ENCODE measurements around the gene ACSM2A.
"Not testable (repeated sequence)": the region's sequence is repeated elsewhere in the genome, so short reads cannot be mapped to it uniquely, and the experiment has no call there.

Gene ACSM2A

GRCh38 chr16:20460313-20460712, 9.0 kb downstream of the ACSM2A start:
- not testable (repeated sequence) for DNase-seq

- not testable (repeated sequence) for DNase-seq
Observed at GRCh38 chr16:20468954-20469353, 17.6 kb downstream of the ACSM2A start.

- peak; percentile 7 for DNase-seq
Observed at GRCh38 chr16:20469930-20470329, 18.6 kb downstream of the ACSM2A start.

- DNase-seq = not testable (repeated sequence)
Observed at GRCh38 chr16:20470732-20471131, 19.4 kb downstream of the ACSM2A start.

- not testable (repeated sequence) for DNase-seq
Observed at GRCh38 chr16:20477188-20477744, 25.9 kb downstream of the ACSM2A start.

GRCh38 chr16:20483989-20484388, 32.7 kb downstream of the ACSM2A start:
- not testable (repeated sequence) for DNase-seq

- DNase-seq = no peak
Observed at GRCh38 chr16:20484726-20485125, 33.4 kb downstream of the ACSM2A start.

- DNase-seq = no peak
Observed at GRCh38 chr16:20485408-20485807, 34.1 kb downstream of the ACSM2A start.

- DNase-seq = not testable (repeated sequence)
Observed at GRCh38 chr16:20490994-20491393, 39.7 kb downstream of the ACSM2A start.

GRCh38 chr16:20491448-20491847, 40.1 kb downstream of the ACSM2A start:
- not testable (repeated sequence) for DNase-seq

- no peak for DNase-seq
Observed at GRCh38 chr16:20504418-20504817, 53.1 kb downstream of the ACSM2A start.

GRCh38 chr16:20507280-20507679, 56.0 kb downstream of the ACSM2A start:
- no peak for DNase-seq

GRCh38 chr16:20510323-20510722, 59.0 kb downstream of the ACSM2A start:
- DNase-seq = no peak

- DNase-seq = no peak
Observed at GRCh38 chr16:20515688-20516090, 64.4 kb downstream of the ACSM2A start.

- no peak for DNase-seq
Observed at GRCh38 chr16:20517149-20517548, 65.8 kb downstream of the ACSM2A start.

- DNase-seq = no peak
Observed at GRCh38 chr16:20519231-20519630, 67.9 kb downstream of the ACSM2A start.

- DNase-seq = no peak
Observed at GRCh38 chr16:20520103-20520502, 68.8 kb downstream of the ACSM2A start.

- DNase-seq = not testable (repeated sequence)
Observed at GRCh38 chr16:20531795-20532194, 80.5 kb downstream of the ACSM2A start.

GRCh38 chr16:20532284-20532792, 81.0 kb downstream of the ACSM2A start:
- DNase-seq = not testable (repeated sequence)

GRCh38 chr16:20536669-20537068, 85.3 kb downstream of the ACSM2A start:
- not testable (repeated sequence) for DNase-seq

All from activated CD4-positive, alpha-beta T cell treated with anti-CD3 and anti-CD28 coated beads for 48 hours (primary cell).